Peyer's patch (tissue), 4 donors: Measurements from ENCODE around the gene LINS1.

Source experiments
- CTCF ChIP-seq, 6 experiments: fragments of 450-650 bp in 4 of 6; fragments of 200-600 bp in 2 of 6; sonication (generic) in 1 of 6; IDR thresholded peaks; one replicate each; pipeline ENCODE4 v1.5.1; 2017 to 2019; ENCODE audit warnings: antibody characterized with exemption in 6 of 6, mild to moderate bottlenecking in 3 of 6, moderate library complexity in 1 of 6
- POLR2A ChIP-seq, 2 donors: fragments of 450-650 bp; IDR thresholded peaks; one replicate each; pipeline ENCODE4 v1.5.1; 2017; ENCODE audit warnings: antibody characterized with exemption in 2 of 2, mild to moderate bottlenecking in 2 of 2, moderate library complexity in 2 of 2

- TF ChIP-seq CTCF (IDR thresholded peaks at IDR 0.05): no peak
- TF ChIP-seq POLR2A (IDR thresholded peaks at IDR 0.05): no peak
Measured at GRCh38 chr15:100560323-100560722, 41.7 kb downstream of the LINS1 start.
